GM19193 (cell line): ENCODE results near the gene SFMBT2.

Source experiments
- POLR2A ChIP-seq: IDR thresholded peaks from 4 replicates; pipeline ENCODE4 v1.6.1; 2011; ENCODE audit not compliant: insufficient read depth, insufficient read length; ENCODE audit errors: extremely low read depth

Gene SFMBT2

DNA sequence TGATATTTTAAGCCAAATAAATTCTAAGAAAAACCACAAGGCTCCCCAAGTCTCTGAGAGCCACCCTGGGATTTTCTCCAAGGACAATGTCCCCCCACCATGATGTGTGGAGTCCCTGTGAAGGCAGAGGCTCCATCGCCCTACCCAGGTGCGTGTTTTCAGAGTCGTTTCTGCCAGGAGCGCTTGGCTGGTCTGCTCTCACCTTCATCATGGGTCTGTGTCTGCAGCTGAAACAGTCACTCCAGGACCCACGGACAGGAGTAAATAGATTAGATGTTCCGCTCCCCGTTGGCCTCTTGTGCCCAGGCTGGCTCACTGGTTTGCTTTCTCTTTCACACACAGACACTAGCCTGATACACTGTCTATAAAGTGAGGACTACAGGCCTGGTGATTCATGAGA is 217.5 kb downstream of the SFMBT2 start:
- no peak for TF ChIP-seq POLR2A

- TF ChIP-seq POLR2A: no peak
These were observed 217.9 kb downstream of the SFMBT2 start for GRCh38 chr10:7192831-7193361.

- no peak for TF ChIP-seq POLR2A
These were observed 218.8 kb downstream of the SFMBT2 start for GRCh38 chr10:7192061-7192460.

- TF ChIP-seq POLR2A: no peak
These were observed 220.9 kb downstream of the SFMBT2 start for GRCh38 chr10:7189909-7190308.

GRCh38 chr10:7188456-7189050 is 222.3 kb downstream of the SFMBT2 start:
- no peak for TF ChIP-seq POLR2A

- no peak for TF ChIP-seq POLR2A
These were observed 224.3 kb downstream of the SFMBT2 start for GRCh38 chr10:7186387-7187018.

GRCh38 chr10:7185367-7185690 is 225.5 kb downstream of the SFMBT2 start:
- no peak for TF ChIP-seq POLR2A

DNA sequence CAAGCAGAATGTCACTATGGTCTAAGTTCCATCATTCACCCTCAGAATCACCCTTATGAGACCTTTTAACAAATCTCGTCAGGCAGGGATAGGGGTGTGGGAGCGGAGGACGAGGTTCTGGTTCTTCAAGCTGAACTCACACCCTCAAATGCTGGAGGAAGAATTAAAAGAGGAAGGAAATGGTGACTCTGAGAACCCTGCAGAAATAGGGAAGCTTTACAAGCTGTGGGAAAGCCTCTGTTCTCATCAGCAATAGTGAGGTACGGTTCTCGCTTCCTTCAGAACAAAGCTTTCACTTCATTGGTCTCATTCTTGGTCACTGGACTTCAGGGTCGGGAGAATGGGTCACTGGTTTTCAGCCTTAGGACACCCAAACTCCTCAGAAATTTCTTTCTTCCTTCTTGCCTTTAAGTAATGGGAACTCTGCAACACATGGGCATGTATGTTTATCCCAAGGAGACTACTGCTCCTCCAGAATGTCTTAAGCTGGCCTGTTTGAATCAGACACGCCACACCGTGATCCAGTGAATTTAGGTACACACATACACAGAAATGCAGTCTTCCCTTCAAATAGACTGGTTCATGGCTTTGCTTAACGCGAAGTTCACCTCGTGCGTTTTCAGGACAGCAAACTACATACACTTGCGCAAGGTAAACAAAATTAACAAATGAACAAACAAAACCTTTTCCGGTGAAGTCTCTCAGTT is 226.0 kb downstream of the SFMBT2 start:
- no peak for TF ChIP-seq POLR2A

DNA sequence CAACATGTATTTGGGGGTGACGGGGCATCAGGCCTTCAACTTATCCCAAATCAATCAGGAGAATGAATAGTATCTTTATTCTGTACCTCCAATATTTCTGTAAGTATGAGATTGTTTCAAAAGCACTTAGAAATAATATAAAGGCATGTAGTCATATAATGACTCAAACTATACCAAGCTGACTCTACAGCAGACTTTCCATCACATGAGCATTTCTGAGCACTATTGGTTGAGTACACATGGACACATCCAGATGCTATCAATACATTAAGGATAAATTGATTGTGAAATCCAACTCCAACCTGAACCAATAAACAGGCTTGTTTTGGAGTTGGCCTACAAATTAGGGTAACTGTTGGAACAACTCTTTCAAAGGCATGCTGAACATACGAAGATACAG is 229.4 kb downstream of the SFMBT2 start:
- TF ChIP-seq POLR2A: no peak

- TF ChIP-seq POLR2A: no peak
These were observed 231.3 kb downstream of the SFMBT2 start for GRCh38 chr10:7179536-7179935.

GRCh38 chr10:7173948-7174347 is 236.9 kb downstream of the SFMBT2 start:
- no peak for TF ChIP-seq POLR2A

DNA sequence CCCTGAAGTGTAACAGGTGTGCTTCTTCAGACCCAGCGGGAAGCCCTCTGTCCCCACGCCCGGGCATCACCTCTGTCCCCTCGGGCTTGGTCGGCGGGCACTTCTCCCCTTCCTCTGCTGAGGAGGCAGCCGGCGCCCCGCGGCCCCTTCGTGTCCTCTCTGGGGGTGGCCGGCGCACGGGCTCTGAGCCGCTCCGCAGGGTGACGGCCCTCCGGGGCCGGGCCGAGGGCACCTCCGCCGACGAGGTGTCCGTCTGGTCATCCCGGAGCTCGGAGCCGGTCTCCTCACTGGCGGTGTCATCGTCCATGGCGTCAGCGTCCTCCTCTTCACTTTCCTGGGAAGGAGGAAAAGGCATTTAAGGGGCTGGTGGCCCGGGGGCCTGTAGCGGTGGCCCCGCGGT is 239.0 kb downstream of the SFMBT2 start:
- TF ChIP-seq POLR2A: no peak

GRCh38 chr10:7170626-7171322 is 240.1 kb downstream of the SFMBT2 start:
- no peak for TF ChIP-seq POLR2A

DNA sequence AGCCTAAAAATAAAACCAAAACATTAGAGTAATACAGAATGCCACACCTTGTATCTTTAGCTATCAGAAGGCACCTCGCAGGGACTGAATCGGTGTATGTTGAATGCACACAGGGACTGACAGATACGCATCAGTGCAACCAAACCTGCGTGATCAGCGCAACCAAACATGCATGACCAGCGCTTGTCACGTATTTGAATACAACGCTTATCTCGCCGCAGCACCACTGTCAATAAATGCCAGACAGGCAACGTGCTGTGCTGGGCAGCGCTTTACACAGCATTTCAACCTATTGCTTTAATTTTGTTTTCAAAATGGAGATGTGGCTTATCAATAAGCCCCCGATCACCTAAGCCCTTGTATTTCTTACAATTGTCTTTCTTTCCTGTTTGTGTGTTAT is 242.4 kb downstream of the SFMBT2 start:
- no peak for TF ChIP-seq POLR2A

DNA sequence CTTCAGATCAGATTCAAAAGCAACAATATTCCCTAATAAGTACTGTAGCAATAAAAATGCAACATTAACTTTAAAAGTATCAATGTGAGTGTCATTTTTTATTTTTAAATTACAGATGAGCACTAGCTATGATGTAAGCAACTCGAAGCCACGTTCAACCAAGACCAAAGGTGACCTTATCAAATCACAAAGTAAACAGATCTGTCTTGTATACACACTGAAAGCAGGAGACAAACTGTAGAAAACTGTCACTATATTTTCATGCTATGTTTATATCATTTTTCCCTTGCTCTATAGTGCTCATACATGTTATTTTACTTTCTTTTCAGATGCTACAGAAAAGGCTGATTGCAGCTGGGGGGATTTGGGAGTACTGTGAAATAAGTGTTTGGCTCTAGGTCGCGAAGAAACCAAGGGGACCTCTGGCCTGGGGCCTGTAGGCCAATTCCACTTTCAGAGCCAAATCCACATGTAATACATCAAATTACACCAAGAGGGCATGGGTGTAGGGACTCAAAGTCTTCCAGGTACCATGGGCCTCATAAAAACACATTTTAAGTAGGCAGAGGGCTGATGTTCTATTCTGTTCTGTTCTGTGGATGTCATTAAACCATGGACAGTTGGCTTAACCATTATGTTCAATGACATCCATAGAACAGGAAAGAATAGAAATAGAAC is 245.2 kb downstream of the SFMBT2 start:
- TF ChIP-seq POLR2A: no peak

DNA sequence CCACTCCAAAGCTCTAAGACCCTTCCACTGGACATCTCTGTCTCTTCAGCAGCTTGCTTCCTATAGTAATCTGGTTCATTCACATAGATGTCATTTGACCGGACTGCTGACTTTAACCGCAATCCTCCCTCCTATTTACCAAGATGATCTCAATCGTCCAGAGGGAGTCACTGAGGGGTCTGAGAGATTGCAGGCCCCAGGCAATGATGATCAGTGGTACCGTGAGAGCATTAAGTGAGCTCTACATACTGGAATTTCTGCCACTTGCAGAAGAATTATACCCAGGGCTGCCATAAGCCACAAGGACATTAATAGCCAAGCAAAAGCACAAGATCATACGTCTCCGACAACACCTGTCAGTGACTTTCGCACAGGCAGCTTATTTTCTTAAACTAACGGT is 245.9 kb downstream of the SFMBT2 start:
- TF ChIP-seq POLR2A: no peak

DNA sequence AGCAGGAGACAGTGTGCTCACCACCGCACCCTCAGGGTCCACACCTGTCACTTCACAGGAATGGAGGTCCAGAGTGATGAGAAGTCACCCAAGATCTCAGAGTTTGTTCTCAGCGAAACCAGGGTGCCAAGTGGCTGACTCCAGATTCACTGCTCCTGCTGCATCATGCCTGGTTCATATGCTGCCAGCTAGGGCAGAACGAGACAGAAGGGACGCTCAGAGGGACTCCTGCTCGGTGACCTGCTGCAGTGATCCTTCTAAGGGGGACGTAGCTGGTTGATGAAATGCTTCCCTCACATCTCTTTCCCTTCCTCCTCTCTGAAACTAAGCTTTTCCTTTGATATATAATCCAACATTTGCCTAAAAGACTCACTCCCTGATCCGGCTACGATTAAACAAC is 248.5 kb downstream of the SFMBT2 start:
- TF ChIP-seq POLR2A: no peak
